Measurements from ENCODE around the gene MEGF11. TPM values are rescaled to one million over a fixed set of nuclear protein-coding genes. Genes with fewer than 3 reads are reported as not detected.

The MEGF11 gene
- total RNA-seq, 3 donors from 2014 or later, result not detected

- no peaks in the 10 kb centered on the region for H3K4me1 Mint-ChIP-seq (ENCODE audit: low read depth)
- no peak overlapping the region for H3K4me3 Mint-ChIP-seq
- DNase-seq (no peak), ATAC-seq (no peak)
- H3K27me3 Mint-ChIP-seq (ENCODE audit: low read depth), result peaks cover 11% of the 10 kb centered on the region
- no peaks in the 10 kb centered on the region for H3K36me3 Mint-ChIP-seq (ENCODE audit: insufficient read depth)
- no peaks in the 10 kb centered on the region for H3K9me3 Mint-ChIP-seq
Observed at GRCh38 chr15:66151809-66152208, 101.7 kb downstream of the MEGF11 start.

DNA sequence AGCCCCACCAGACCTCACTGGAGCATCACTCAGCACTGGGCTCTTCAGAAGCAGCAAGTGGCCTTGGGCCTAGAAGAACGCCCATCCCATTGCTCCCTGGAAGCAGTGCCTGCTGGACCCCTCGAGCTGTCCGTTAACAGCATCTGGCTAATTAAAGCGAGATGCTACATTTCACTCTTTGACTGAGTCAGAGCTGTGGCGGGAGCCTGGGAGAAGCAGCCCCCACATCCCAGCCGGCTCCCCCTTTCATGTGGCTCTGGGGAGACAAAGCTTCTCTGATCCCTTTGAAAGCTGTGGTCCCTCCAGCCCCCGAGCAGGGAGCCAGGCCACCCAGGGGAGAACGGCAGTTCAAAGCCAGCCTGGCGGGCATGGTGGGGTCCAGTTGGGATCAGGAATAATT, 103.7 kb downstream of the MEGF11 start:
- no peaks in the 10 kb centered on the region for H3K4me1 Mint-ChIP-seq (ENCODE audit: low read depth)
- H3K36me3 Mint-ChIP-seq (ENCODE audit: insufficient read depth), result no peaks in the 10 kb centered on the region
- H3K27me3 Mint-ChIP-seq (ENCODE audit: low read depth), result peaks cover 6% of the 10 kb centered on the region
- no peak for ATAC-seq
- no peak overlapping the region for H3K4me3 Mint-ChIP-seq
- no peaks in the 10 kb centered on the region for H3K9me3 Mint-ChIP-seq
- DNase-seq, result no peak

- no peak overlapping the region for H3K4me3 Mint-ChIP-seq
- ATAC-seq (no peak), DNase-seq (no peak)
- H3K27me3 Mint-ChIP-seq (ENCODE audit: low read depth), result peaks cover 8% of the 10 kb centered on the region
- no peaks in the 10 kb centered on the region for H3K9me3 Mint-ChIP-seq
- no peaks in the 10 kb centered on the region for H3K4me1 Mint-ChIP-seq (ENCODE audit: low read depth)
- H3K36me3 Mint-ChIP-seq (ENCODE audit: insufficient read depth), result no peaks in the 10 kb centered on the region
Observed at GRCh38 chr15:66148187-66148586, 105.4 kb downstream of the MEGF11 start.

- no peak for ATAC-seq
- no peaks in the 10 kb centered on the region for H3K9me3 Mint-ChIP-seq
Observed at GRCh38 chr15:66147440-66147839, 106.1 kb downstream of the MEGF11 start.

DNA sequence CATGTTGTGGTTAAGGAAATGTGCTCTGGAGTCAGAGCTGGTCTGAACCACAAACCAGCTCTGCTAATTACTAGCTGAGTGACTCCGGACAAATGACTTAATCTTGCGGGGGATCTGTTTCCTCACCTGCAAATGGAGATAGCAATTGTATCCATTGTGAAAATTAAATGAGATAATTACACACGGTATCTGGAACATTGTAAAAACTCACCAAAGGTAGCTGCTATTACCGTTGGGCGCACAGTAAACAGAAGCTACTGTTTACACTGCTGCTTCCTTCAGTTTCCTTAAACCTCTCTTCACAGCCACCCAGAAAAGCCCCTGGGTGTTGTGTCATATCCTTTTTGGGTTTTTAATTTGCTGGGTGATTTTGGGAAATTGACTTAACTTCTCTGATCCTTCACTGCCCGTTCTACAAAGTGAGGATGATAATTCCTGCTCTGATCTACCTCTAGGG, 107.8 kb downstream of the MEGF11 start:
- no peak for ATAC-seq
- no peaks in the 10 kb centered on the region for H3K4me1 Mint-ChIP-seq (ENCODE audit: low read depth)
- H3K36me3 Mint-ChIP-seq (ENCODE audit: insufficient read depth), result no peaks in the 10 kb centered on the region
- peaks cover 3% of the 10 kb centered on the region for H3K27me3 Mint-ChIP-seq (ENCODE audit: low read depth)
- no peak for DNase-seq
- H3K9me3 Mint-ChIP-seq, result no peaks in the 10 kb centered on the region
- no peak overlapping the region for H3K4me3 Mint-ChIP-seq

More at GRCh38 chr15:66147440-66147839, 106.1 kb downstream of the MEGF11 start:
- H3K4me1 Mint-ChIP-seq (ENCODE audit: low read depth), result no peaks in the 10 kb centered on the region
- no peaks in the 10 kb centered on the region for H3K36me3 Mint-ChIP-seq (ENCODE audit: insufficient read depth)
- H3K27me3 Mint-ChIP-seq (ENCODE audit: low read depth), result peaks cover 3% of the 10 kb centered on the region
- no peak overlapping the region for H3K4me3 Mint-ChIP-seq
- DNase-seq, result no peak

GRCh38 chr15:66144978-66145725, 108.4 kb downstream of the MEGF11 start:
- H3K27me3 Mint-ChIP-seq (ENCODE audit: low read depth), result peaks cover 1% of the 10 kb centered on the region
- H3K36me3 Mint-ChIP-seq (ENCODE audit: insufficient read depth), result no peaks in the 10 kb centered on the region
- no peak overlapping the region for H3K4me3 Mint-ChIP-seq
- no peak for DNase-seq
- H3K9me3 Mint-ChIP-seq, result no peaks in the 10 kb centered on the region
- H3K4me1 Mint-ChIP-seq (ENCODE audit: low read depth), result no peaks in the 10 kb centered on the region
- no peak for ATAC-seq

DNA sequence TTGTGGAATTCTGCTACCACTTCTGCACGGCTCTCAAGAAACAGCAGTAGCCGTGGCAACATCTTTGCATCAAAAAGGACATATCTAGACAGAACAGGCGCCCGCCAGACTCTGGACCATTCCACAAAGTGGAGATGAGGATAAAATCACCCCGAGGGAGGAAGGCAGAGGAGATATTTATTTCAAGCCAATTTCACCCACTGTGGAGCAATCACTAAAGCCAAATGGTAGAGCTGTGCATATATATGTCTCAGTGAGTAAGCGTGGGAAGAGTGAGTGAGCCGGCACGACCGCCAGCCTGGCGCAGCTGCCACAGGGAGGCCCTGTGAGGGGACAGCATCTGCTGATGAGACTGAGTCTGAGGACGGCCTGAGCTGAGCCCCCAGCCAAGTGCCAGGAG, 111.3 kb downstream of the MEGF11 start:
- H3K9me3 Mint-ChIP-seq, result no peaks in the 10 kb centered on the region

GRCh38 chr15:66139591-66140207, 113.9 kb downstream of the MEGF11 start:
- ATAC-seq, result no peak
- Mint-ChIP-seq H3K4me1 (ENCODE audit: low read depth) (peaks cover 11% of the 10 kb centered on the region), H3K36me3 (ENCODE audit: insufficient read depth) (no peaks in the 10 kb centered on the region), H3K27me3 (ENCODE audit: low read depth) (peaks cover 1% of the 10 kb centered on the region), H3K4me3 (no peak overlapping the region), H3K9me3 (no peaks in the 10 kb centered on the region)
- DNase-seq, result no peak

More for the DNA sequence above, 111.3 kb downstream of the MEGF11 start:
- ATAC-seq (no peak), DNase-seq (no peak)
- H3K36me3 Mint-ChIP-seq (ENCODE audit: insufficient read depth), result no peaks in the 10 kb centered on the region
- no peaks in the 10 kb centered on the region for H3K4me1 Mint-ChIP-seq (ENCODE audit: low read depth)
- peaks cover 1% of the 10 kb centered on the region for H3K27me3 Mint-ChIP-seq (ENCODE audit: low read depth)
- H3K4me3 Mint-ChIP-seq, result no peak overlapping the region

DNA sequence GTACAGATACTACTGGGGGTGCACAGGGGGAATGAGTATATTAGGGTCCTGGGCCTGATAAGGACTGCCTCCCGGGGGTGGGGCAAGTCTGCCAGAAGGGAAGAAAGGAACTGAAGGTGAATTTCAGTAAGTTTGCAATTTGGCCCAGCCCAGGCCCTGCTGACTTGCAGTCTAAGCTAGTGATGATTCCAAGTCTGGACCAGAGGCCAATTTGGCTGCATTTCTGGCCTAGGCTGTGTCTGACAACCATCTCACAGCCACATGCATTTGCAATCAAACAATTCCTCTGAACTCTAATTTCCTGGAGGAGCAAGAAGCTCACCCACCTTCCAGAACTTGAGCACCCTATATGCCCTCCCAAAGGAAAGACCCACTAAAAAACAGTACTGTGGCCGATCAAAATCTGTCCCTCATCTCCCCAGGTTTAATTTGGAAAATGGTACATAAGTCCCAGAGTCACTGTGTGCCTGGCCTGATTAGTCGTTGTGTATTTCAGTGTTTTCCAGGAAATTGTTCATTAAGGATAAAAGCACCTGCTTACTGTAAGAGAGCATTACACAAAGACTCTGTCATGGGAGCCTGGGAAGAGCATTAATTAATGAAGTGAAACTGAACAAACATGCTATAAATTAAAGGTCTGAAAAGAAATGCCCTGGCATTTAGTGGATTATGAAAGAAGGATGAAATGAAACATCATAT, 114.5 kb downstream of the MEGF11 start:
- H3K27me3 Mint-ChIP-seq (ENCODE audit: low read depth), result no peaks in the 10 kb centered on the region
- ATAC-seq, result no peak

DNA sequence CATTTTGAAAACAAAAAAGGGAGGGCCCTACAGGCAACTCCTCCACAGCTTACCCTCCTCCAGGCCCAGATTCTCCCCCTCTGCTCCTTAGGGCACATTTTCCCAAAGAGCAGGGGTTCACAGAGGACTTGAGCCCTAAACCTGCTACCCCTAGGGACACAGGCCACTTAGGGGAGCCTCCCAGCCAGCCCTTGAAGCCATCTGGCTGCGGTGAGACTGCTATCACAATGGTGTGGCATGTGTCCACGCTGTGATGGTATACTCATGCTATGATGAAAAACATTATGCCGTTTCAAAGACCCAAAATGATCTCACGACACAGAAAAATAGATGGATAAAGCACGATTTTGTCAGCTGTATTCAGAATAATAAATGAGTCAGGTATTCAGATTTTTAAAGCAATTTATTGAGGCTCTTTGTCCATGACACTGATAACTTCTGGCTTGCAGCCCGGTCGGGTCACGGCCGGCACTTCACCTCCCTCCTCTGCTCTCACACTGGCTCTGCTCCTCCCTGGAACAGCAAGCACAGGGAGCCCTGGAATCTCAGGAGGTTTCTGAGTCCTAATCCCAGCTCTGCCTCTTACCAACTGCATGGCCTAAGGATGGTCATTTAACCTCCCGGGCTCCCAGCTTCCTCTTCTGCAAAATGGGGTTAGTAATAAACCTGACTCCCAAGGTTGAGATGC, 115.3 kb downstream of the MEGF11 start:
- no peaks in the 10 kb centered on the region for H3K36me3 Mint-ChIP-seq (ENCODE audit: insufficient read depth)
- peaks cover 11% of the 10 kb centered on the region for H3K4me1 Mint-ChIP-seq (ENCODE audit: low read depth)
- H3K4me3 Mint-ChIP-seq, result no peak overlapping the region
- H3K9me3 Mint-ChIP-seq, result no peaks in the 10 kb centered on the region
- no peak for ATAC-seq
- H3K27me3 Mint-ChIP-seq (ENCODE audit: low read depth), result no peaks in the 10 kb centered on the region
- DNase-seq, result no peak

More for the DNA sequence above, 114.5 kb downstream of the MEGF11 start:
- H3K4me3 Mint-ChIP-seq, result no peak overlapping the region
- DNase-seq, result no peak
- H3K9me3 Mint-ChIP-seq, result no peaks in the 10 kb centered on the region
- no peaks in the 10 kb centered on the region for H3K36me3 Mint-ChIP-seq (ENCODE audit: insufficient read depth)
- H3K4me1 Mint-ChIP-seq (ENCODE audit: low read depth), result peaks cover 11% of the 10 kb centered on the region

DNA sequence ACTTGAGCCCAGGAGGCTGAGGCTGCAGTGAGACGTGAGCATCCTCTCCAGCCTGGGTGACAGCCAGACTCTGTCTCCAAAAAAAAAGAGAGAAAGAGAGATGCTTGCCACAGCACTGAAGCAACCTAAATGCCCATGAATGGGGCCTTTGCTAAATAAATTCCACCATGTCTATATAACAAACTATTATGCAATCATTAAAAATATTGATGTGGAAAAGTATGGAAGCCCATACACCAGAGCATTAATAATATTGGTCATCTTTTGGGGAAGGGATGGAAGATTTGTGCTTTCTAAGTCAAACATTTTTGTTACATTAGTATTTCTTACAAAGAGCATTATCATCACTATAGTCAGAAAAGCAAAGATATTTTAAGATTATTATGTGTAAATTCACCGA, 116.6 kb downstream of the MEGF11 start:
- Mint-ChIP-seq H3K4me1 (ENCODE audit: low read depth) (peaks cover 11% of the 10 kb centered on the region), H3K4me3 (no peak overlapping the region), H3K27me3 (ENCODE audit: low read depth) (no peaks in the 10 kb centered on the region), H3K9me3 (no peaks in the 10 kb centered on the region), H3K36me3 (ENCODE audit: insufficient read depth) (no peaks in the 10 kb centered on the region)
- no peak for DNase-seq
- no peak for ATAC-seq

DNA sequence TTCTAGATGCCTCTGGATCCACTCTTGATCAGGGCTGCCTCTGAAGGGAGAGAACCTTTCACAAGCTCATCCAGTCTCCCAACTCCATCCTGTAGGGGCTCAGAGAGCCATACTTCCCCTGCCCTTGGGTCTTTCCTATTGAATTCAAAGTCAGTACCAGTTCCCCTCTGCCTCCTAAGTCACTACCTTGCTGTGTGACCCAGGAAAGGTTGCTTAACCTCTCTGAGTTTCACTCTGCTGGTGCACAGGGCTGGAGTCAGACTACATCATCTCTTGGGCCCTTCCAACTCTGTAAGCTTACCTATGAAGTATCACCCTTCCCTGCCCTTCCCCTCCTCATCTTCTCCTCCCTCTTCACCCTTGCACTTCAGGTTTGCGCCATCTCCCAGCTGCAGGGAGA, 117.9 kb downstream of the MEGF11 start:
- Mint-ChIP-seq H3K4me3 (no peak overlapping the region), H3K4me1 (ENCODE audit: low read depth) (peaks cover 11% of the 10 kb centered on the region), H3K36me3 (ENCODE audit: insufficient read depth) (no peaks in the 10 kb centered on the region), H3K27me3 (ENCODE audit: low read depth) (no peaks in the 10 kb centered on the region), H3K9me3 (no peaks in the 10 kb centered on the region)
- DNase-seq (no peak), ATAC-seq (no peak)

DNA sequence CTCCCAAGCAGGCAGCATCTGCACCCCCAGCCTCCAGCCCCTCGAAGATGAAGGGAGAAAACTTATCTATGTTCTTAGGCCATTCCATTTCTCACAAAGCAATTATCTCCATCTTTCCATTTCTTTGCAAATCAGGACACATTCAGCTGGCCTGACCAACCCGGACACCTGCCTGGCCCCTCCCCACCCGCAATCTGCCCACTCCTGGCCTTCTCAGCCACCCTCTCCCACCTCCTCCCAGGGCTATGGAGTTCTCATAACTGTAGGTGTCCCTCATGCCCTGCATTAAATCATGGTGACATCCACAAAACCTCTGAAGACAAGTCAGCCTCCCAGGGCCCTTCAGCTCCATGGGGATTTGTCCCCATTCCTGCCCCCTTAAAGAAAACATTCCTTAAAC, 119.3 kb downstream of the MEGF11 start:
- Mint-ChIP-seq H3K9me3 (no peaks in the 10 kb centered on the region), H3K4me1 (ENCODE audit: low read depth) (peaks cover 11% of the 10 kb centered on the region), H3K27me3 (ENCODE audit: low read depth) (peaks cover 5% of the 10 kb centered on the region), H3K36me3 (ENCODE audit: insufficient read depth) (no peaks in the 10 kb centered on the region), H3K4me3 (no peak overlapping the region)
- no peak for ATAC-seq
- DNase-seq, result no peak

DNA sequence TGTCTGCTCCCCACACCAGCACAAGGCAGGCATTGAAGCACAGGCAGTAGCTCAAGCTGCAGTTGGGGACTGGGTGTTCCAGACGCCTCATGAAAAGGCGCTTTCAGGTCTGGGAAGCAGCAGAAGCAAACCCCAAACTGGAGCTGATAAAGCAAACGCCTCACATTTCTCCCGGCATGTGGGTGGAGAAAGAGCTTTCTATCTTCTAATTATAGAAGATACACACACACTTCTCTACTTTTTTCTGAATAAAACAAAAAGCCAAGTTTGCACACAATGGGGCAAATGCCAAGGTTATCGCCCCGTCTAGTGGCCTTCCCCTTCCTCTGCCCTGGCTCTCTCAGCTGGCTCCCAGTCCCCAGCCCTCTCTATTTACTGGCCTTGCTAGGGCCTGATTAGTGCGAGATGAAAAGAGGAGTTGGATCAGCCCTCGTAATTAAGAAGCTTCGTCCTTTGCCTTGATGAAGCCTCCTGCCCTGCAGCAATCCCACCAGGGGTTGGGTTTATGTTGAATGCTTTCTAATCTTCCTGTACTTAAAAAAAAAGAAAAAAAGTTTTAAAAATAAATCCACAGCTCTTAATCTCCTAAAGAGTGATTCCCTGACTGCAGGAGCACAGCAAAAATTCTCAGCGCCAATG, 120.2 kb downstream of the MEGF11 start:
- no peak for ATAC-seq
- Mint-ChIP-seq H3K36me3 (ENCODE audit: insufficient read depth) (no peaks in the 10 kb centered on the region), H3K4me3 (no peak overlapping the region), H3K9me3 (no peaks in the 10 kb centered on the region), H3K27me3 (ENCODE audit: low read depth) (peaks cover 8% of the 10 kb centered on the region), H3K4me1 (ENCODE audit: low read depth) (peaks cover 11% of the 10 kb centered on the region)
- DNase-seq, result no peak
